ENCODE measurements around the gene CLCN1. TPM values are rescaled to one million over a fixed set of nuclear protein-coding genes. Genes with fewer than 3 reads are reported as not detected.

CLCN1 gene
- total RNA-seq, 2 donors from 2014 or later: not detected

DNA sequence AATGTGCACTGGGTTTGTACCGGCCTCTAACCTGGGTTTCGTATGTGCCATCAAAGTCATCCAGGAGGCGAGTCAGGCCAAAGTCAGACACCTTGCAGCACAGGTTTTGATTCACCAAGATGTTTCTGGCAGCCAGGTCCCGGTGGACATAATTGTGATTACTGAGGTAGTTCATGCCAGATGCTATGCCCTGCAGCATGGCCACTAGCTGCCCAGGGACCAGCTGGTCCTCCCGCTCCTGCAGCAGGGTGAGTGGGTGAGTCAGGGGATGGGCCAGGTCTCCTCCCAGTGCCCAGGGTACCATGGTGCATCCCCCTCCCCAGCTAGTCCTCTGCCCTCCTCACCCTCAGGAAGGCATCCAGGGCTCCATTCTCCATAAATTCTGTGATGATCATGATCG lies 78.9 kb downstream of the CLCN1 start:
- intact Hi-C loops (cut with DNase I): no loop called here
- H3K36me3 ChIP-seq (replicated peaks in 1 of 2; ENCODE audit: insufficient read depth in 1 of 2, low read depth in 2 of 2): peaks cover 0 to 3% of the 10 kb centered on the region in 2 donors
- H3K9me3 ChIP-seq: no peaks in the 10 kb centered on the region
- DNase-seq (no peak), ATAC-seq (no peak)
- no peak overlapping the region for H3K4me3 ChIP-seq
- no peak overlapping the region for H3K27ac ChIP-seq
- H3K27me3 ChIP-seq: no peaks in the 10 kb centered on the region
- TF ChIP-seq, protein P1, sequence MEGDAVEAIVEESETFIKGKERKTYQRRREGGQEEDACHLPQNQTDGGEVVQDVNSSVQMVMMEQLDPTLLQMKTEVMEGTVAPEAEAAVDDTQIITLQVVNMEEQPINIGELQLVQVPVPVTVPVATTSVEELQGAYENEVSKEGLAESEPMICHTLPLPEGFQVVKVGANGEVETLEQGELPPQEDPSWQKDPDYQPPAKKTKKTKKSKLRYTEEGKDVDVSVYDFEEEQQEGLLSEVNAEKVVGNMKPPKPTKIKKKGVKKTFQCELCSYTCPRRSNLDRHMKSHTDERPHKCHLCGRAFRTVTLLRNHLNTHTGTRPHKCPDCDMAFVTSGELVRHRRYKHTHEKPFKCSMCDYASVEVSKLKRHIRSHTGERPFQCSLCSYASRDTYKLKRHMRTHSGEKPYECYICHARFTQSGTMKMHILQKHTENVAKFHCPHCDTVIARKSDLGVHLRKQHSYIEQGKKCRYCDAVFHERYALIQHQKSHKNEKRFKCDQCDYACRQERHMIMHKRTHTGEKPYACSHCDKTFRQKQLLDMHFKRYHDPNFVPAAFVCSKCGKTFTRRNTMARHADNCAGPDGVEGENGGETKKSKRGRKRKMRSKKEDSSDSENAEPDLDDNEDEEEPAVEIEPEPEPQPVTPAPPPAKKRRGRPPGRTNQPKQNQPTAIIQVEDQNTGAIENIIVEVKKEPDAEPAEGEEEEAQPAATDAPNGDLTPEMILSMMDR (IDR thresholded peaks at IDR 0.05): no peak
- TF ChIP-seq POLR2A (IDR thresholded peaks at IDR 0.05): no peak
- peaks cover 36% of the 10 kb centered on the region for H3K4me1 ChIP-seq
- WGBS, 2 donors: 91 to 94% methylated on average over 5 to 6 of the region's 6 CpGs

DNA sequence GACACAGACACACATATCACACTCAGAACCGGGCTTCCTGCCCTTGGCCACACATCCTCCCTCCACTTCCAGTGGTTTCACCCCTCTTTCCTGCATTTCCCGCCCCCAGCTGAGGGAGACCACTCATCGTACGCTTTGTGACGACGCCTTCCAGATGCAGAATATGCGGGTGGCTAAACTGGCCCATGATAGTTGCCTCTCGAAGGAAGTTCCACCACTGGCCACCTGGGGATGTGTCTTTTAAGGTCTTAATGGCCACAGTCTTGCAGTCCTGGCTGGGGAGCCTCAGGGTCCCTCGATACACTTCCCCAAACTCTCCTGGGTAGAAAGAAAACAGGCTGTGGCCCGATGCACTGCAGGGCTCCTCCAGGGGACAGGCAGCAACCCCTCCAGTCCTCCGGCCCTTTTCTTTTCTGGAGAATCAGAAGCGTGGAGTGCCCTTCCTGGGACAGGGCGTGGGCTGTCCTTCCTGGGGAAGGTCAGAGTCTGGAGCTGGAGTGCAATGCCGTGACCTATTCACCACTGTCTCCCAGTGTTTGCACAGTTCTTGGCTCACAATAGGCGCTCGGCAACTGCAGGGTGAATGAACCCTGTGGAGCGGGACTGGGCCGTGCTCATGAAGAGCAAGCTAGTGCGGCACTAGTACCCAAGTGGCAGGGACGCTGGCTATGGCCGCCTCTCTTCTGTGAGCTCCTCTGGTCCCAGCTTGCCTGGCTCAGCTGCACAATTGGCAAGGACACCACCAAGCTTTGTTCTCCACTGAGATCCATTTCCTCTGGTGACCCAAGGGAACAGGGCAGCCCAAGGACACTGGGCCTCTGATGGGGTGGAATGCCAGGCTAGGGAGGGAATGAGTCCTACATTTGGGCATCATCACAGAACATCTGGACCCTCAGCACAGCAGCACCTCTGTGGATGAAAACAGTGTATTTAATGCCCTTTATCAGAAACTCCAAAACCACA lies 79.6 kb downstream of the CLCN1 start:
- H3K36me3 ChIP-seq (replicated peaks in 1 of 2; ENCODE audit: insufficient read depth in 1 of 2, low read depth in 2 of 2): peaks cover 0 to 3% of the 10 kb centered on the region in 2 donors
- H3K4me3 ChIP-seq: no peak overlapping the region
- no peaks in the 10 kb centered on the region for H3K9me3 ChIP-seq
- H3K4me1 ChIP-seq: peaks cover 36% of the 10 kb centered on the region
- no peak for DNase-seq
- TF ChIP-seq, protein P1 (IDR thresholded peaks at IDR 0.05): peak in 1 of 7 experiments; percentile 7
- no peak for TF ChIP-seq POLR2A (IDR thresholded peaks at IDR 0.05)
- 67 to 86% methylated on average over 15 to 21 of the region's 21 CpGs for WGBS, 2 donors
- no peaks in the 10 kb centered on the region for H3K27me3 ChIP-seq
- no peak for ATAC-seq
- H3K27ac ChIP-seq: no peak overlapping the region
- intact Hi-C loops (cut with DNase I): no loop called here

DNA sequence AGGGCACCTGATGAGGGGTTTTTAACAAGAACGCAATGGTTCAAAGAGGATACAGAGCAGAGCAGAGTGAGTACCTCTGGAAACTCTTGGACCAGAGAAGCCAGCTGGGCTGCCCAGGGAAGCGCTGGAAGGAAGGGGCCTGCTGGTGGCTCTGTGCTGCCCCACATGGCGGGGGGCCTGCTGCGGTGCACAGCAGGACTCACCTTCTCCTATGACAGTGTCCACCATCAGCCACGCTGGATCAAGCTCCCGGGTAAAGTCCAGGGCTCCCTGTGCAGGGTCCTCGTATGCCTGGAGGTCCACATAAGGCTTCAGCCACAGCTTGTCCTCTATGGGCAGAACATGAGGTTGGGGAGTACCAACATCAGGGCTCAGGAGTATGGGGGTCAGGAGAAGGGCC lies 80.3 kb downstream of the CLCN1 start:
- Histone ChIP-seq H3K36me3 (replicated peaks in 1 of 2; ENCODE audit: insufficient read depth in 1 of 2, low read depth in 2 of 2) (no peaks in the 10 kb centered on the region), H3K27me3 (no peaks in the 10 kb centered on the region), H3K4me3 (no peak overlapping the region), H3K9me3 (no peaks in the 10 kb centered on the region), H3K27ac (no peak overlapping the region), H3K4me1 (peaks cover 29% of the 10 kb centered on the region)
- intact Hi-C loops (cut with DNase I): no loop called here
- TF ChIP-seq, protein P1 (IDR thresholded peaks at IDR 0.05): no peak
- no peak for TF ChIP-seq POLR2A (IDR thresholded peaks at IDR 0.05)
- 67 to 84% methylated on average over 4 to 7 of the region's 7 CpGs for WGBS, 2 donors
- no peak for ATAC-seq
- no peak for DNase-seq

DNA sequence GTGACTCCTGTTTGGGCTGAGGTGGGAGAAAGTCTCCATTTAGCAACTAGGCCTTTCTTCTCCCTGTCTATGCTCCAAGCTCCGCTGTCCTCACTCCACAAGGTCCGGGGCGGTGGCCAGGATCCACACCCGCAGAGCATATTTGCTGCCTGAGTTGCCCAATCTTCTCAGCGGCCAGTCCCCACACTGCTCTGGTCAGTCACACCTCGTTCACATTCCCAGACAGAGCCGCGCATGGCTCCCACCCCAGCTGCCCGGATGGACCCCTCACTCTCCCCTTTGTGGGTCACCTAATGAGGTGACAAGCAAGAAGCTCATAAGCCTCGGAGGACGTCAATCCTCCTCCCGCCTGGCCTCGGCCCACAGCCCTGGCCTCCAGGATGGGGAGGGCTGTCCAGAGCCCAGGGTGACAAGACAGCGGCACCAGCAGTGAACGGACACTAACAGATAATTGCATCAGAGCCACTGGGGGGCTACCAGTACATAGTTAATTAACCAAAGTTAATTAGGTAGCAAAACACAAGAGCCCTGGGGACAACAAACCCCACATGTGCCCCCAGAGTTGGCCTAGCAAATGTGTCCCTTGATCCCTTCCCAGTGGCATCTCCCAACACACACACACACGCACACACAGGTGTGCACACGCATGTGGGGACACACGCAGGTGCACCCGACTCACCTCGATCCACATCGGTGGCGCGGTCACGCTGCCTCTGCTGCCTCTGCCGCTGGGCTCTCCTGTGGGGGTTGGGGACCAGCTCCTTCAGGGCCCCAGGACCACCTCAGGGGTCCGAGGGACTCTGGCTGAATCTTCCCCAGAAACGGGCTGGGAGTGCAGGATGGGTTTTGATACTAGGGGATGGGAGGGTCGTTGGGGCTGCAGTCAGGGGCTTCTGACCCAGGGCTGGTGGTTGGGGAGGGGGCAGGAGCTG lies 81.0 kb downstream of the CLCN1 start:
- WGBS, 2 donors: 88 to 92% methylated on average over 19 to 28 of the region's 28 CpGs
- DNase-seq: no peak
- Histone ChIP-seq H3K4me3 (no peak overlapping the region), H3K27ac (no peak overlapping the region), H3K27me3 (no peaks in the 10 kb centered on the region), H3K36me3 (replicated peaks in 1 of 2; ENCODE audit: insufficient read depth in 1 of 2, low read depth in 2 of 2) (no peaks in the 10 kb centered on the region), H3K9me3 (no peaks in the 10 kb centered on the region), H3K4me1 (peaks cover 22% of the 10 kb centered on the region)
- intact Hi-C loops (cut with DNase I): no loop called here
- ATAC-seq: no peak
- TF ChIP-seq POLR2A (IDR thresholded peaks at IDR 0.05): no peak
- TF ChIP-seq, protein P1 (IDR thresholded peaks at IDR 0.05): no peak
